Measurements from ENCODE around the gene ITGA4. TPM values are rescaled to one million over a fixed set of nuclear protein-coding genes. Genes with fewer than 3 reads are reported as not detected.

ITGA4 gene
- polyA plus RNA-seq (2013, experiment 1 of 2): 2.5 TPM
- polyA plus RNA-seq (2013, experiment 2 of 2): 2.4 TPM

DNA sequence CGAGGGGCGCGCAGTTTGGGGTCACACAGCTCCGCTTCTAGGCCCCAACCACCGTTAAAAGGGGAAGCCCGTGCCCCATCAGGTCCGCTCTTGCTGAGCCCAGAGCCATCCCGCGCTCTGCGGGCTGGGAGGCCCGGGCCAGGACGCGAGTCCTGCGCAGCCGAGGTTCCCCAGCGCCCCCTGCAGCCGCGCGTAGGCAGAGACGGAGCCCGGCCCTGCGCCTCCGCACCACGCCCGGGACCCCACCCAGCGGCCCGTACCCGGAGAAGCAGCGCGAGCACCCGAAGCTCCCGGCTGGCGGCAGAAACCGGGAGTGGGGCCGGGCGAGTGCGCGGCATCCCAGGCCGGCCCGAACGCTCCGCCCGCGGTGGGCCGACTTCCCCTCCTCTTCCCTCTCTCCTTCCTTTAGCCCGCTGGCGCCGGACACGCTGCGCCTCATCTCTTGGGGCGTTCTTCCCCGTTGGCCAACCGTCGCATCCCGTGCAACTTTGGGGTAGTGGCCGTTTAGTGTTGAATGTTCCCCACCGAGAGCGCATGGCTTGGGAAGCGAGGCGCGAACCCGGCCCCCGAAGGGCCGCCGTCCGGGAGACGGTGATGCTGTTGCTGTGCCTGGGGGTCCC lies at the start of gene ITGA4:
TSS of gene ITGA4 (plus strand) at position 266 of the 620 bp plus-strand sequence. CDS start at position 535, 269 bp downstream.
- Histone ChIP-seq H3K27me3 (ENCODE audit: insufficient read depth, low read length) (peaks cover 65% of the 10 kb centered on the region), H3K9ac (ENCODE audit: low read depth, low read length) (peak within 1 kb of the TSS; percentile 22; the same call in 1 of the 2 replicates), H3K4me1 (ENCODE audit: insufficient read depth, low read length) (0 out of 2 replicates have a peak, but pooled peaks cover 2% of the 10 kb centered on the region), H3K4me3 (ENCODE audit: low read length) (peak within 1 kb of the TSS; percentile 54), H3K36me3 (ENCODE audit: insufficient read depth, low read length) (no peaks in the 10 kb centered on the region), H3K9me3 (ENCODE audit: insufficient read depth, low read depth, low read length) (no peaks in the 10 kb centered on the region), H3K27ac (ENCODE audit: low read depth, low read length) (no peak within 1 kb of the TSS)
- WGBS: under 1% methylated on average over 67 of the region's 67 CpGs

DNA sequence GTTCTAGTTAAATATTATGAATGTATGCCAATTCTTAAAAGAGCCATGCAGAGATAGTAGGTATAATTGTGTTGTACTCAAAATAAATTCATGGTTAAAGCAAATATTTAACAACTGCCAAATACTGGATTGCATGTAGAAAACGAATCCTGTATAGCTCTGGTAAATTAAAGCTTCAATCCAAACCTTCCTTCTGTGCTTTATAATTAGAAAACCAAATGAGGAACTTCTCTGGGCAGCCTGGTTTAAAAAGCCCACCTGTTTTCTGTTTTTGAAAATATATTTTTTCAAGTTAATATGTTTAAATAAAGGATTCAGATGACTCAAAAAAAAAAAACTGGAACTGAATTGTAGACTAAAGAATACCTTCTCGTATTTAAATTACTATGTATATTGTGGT lies 48.3 kb upstream of the ITGA4 start:
- no peak overlapping the region for H3K9ac ChIP-seq (ENCODE audit: low read depth, low read length)
- peaks cover 19% of the 10 kb centered on the region for H3K4me1 ChIP-seq (ENCODE audit: insufficient read depth, low read length)
- no peaks in the 10 kb centered on the region for H3K36me3 ChIP-seq (ENCODE audit: insufficient read depth, low read length)
- H3K27ac ChIP-seq (ENCODE audit: low read depth, low read length): no peak overlapping the region
- H3K4me3 ChIP-seq (ENCODE audit: low read length): no peak overlapping the region
- WGBS: 79% methylated on average over 1 of the region's 2 CpGs
- H3K27me3 ChIP-seq (ENCODE audit: insufficient read depth, low read length): no peaks in the 10 kb centered on the region
- H3K9me3 ChIP-seq (ENCODE audit: insufficient read depth, low read depth, low read length): no peaks in the 10 kb centered on the region

DNA sequence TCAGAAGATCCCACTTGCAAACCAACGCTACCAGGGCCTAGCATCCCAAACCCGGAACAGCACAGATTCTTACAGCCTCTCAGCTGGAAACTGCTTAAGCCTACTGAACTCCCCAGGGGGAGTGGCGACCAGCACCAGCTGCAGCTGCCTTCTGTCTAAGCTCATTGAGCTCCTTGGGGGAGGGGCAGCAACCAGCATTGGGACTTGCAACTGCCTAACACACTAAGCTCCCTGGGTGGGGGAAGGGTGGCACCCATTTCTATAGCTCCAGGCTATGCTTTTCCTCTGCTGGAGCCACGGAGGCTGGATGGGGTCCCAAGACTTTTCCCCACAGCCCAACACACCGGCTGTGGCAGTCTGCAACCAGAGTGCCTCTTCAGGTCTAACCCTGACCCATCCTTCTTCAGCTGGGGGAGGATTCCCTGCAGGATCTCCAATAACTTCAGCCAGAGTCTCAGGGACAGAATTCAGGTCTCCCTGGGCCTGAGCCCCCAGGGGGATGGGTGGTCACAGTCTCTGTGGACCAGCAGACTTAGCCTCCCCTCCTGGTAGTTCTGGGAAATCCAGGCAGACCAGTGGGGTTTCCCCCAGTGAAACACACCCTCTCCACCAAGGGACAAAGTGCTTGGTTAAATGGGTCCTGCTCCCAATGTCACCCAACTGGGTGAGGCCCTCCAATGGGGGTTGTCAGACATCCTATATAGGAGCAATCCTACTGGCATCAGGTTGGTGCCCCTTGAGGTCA lies 45.9 kb upstream of the ITGA4 start:
- no peaks in the 10 kb centered on the region for H3K36me3 ChIP-seq (ENCODE audit: insufficient read depth, low read length)
- no peak overlapping the region for H3K27ac ChIP-seq (ENCODE audit: low read depth, low read length)
- 36% methylated on average over 5 of the region's 5 CpGs for WGBS
- no peaks in the 10 kb centered on the region for H3K27me3 ChIP-seq (ENCODE audit: insufficient read depth, low read length)
- no peak overlapping the region for H3K4me3 ChIP-seq (ENCODE audit: low read length)
- H3K4me1 ChIP-seq (ENCODE audit: insufficient read depth, low read length): peaks cover 12% of the 10 kb centered on the region
- no peaks in the 10 kb centered on the region for H3K9me3 ChIP-seq (ENCODE audit: insufficient read depth, low read depth, low read length)
- H3K9ac ChIP-seq (ENCODE audit: low read depth, low read length): no peak overlapping the region

DNA sequence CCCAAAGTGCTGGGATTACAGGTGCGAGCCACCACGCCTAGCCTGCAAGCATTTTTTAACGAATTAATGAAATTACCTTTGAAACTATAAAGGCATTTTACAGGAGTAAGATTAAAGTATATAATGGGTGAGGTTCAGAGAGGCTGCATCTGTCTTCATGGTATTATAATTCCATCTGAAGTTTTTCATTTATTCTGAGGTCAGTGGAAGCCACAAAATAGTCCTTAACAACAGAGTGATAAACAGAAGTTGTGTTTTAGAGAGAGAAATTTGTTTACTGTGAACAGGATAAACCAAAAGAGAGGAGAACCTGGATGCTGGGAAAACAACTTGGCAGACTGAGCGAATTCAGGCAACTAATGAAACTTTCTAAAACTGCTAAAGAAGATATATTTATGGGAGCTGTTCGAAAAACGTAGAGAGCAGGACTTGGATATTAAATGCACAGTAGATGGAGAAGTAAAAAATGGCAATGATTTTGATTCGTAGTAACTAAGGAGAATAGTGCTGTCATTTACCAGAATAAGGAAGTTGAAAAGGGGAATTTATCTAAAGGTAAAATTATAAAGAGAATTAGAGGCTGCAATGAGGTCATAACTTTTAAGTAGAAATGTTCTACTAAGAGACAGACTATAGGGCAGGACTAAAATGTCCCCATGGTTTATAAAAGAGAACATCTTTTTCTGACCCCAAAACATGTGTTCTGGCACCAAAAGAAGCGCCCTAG lies 37.9 kb upstream of the ITGA4 start:
- Histone ChIP-seq H3K27ac (ENCODE audit: low read depth, low read length) (no peak overlapping the region), H3K9ac (ENCODE audit: low read depth, low read length) (no peak overlapping the region), H3K36me3 (ENCODE audit: insufficient read depth, low read length) (no peaks in the 10 kb centered on the region), H3K4me3 (ENCODE audit: low read length) (no peak overlapping the region), H3K4me1 (ENCODE audit: insufficient read depth, low read length) (peaks cover 3% of the 10 kb centered on the region; the same call in 1 of the 2 replicates), H3K9me3 (ENCODE audit: insufficient read depth, low read depth, low read length) (no peaks in the 10 kb centered on the region), H3K27me3 (ENCODE audit: insufficient read depth, low read length) (no peaks in the 10 kb centered on the region)
- WGBS: 96% methylated on average over 8 of the region's 8 CpGs

DNA sequence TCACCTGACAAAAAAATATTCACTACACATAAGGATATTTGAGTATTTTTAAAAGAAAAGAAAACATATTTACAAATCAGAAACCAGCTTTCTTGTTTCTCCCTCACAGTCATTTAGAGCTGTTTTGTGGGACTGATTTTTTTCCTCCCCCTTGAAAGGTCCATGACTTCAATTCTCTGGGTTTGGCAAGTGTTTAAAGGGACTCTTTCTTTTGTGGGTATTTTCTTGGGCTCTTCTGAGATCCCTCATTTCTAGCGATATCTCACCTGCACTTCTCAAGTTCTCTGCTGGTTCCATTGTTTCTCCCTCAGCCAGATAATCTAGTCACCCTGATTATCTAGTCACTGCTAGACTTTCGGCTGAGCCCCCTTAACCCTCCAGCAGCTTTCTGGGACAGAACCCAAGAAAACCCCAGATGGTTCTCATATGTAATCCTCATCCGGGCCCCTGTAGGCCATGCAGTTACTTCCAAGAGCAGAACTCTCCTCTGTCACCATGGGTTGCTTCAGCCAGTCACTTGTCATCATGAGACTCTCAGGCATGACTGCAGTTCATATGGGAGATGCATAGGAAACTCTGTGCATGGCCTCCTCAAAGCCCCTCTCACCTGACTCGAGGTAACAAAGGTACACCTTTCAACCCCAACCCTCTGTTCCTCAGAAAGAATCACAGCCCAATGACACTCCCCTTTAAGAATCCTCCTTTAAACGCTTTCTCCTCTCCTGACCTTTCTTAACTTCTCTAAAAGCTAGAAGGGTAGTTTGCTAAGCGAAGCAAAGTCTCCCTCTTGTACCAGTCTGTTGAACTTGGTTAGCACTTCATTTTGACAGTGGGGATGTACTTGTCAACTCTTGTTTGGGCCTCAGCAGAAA lies 36.7 kb upstream of the ITGA4 start:
- Histone ChIP-seq H3K27me3 (ENCODE audit: insufficient read depth, low read length) (no peaks in the 10 kb centered on the region), H3K4me3 (ENCODE audit: low read length) (no peak overlapping the region), H3K9ac (ENCODE audit: low read depth, low read length) (no peak overlapping the region), H3K36me3 (ENCODE audit: insufficient read depth, low read length) (no peaks in the 10 kb centered on the region), H3K4me1 (ENCODE audit: insufficient read depth, low read length) (peaks cover 3% of the 10 kb centered on the region; the same call in 1 of the 2 replicates), H3K9me3 (ENCODE audit: insufficient read depth, low read depth, low read length) (no peaks in the 10 kb centered on the region), H3K27ac (ENCODE audit: low read depth, low read length) (no peak overlapping the region)
- 98% methylated on average over 6 of the region's 6 CpGs for WGBS

DNA sequence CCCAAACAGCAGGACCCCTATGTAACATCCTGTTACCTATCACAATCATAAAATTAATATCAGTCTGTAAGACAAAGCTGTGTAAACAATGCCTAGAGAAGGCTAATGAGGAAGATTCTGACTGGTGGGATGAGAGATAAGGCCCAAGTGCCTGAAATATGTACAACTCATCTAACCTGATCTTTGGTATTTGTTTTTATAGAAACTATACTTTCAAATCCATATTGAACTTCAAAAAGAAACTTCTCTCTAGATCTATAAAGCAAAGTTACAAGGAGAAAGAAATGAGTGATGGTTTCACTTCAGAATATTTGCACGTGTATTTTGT lies 36.1 kb upstream of the ITGA4 start:
- Histone ChIP-seq H3K9ac (ENCODE audit: low read depth, low read length) (no peak overlapping the region), H3K4me1 (ENCODE audit: insufficient read depth, low read length) (peaks cover 3% of the 10 kb centered on the region; the same call in 1 of the 2 replicates), H3K27ac (ENCODE audit: low read depth, low read length) (no peak overlapping the region), H3K4me3 (ENCODE audit: low read length) (no peak overlapping the region), H3K36me3 (ENCODE audit: insufficient read depth, low read length) (no peaks in the 10 kb centered on the region), H3K9me3 (ENCODE audit: insufficient read depth, low read depth, low read length) (no peaks in the 10 kb centered on the region), H3K27me3 (ENCODE audit: insufficient read depth, low read length) (no peaks in the 10 kb centered on the region)
- no CpG with 5 or more reads among the region's 1 CpG for WGBS

DNA sequence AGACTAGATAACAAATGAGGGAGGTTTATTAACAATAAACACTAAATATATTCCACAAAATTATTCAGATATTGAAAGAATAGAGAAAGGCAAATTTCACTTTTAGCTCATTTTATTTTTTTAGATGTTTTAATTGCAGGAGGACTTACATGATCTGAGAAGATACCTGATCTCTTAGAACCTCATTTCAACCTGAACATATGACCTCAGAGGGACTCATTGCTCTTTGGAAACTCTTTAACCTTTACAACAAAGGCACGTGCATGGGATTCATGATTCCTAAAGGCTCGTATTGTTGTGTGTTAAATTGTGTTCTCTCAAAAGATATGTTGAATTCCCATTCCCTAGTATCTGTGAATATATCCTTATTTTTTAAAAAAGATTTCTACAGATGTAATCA lies 35.7 kb upstream of the ITGA4 start:
- WGBS: 83% methylated on average over 1 of the region's 2 CpGs
- no peaks in the 10 kb centered on the region for H3K9me3 ChIP-seq (ENCODE audit: insufficient read depth, low read depth, low read length)
- H3K4me3 ChIP-seq (ENCODE audit: low read length): no peak overlapping the region
- no peak overlapping the region for H3K9ac ChIP-seq (ENCODE audit: low read depth, low read length)
- no peaks in the 10 kb centered on the region for H3K27me3 ChIP-seq (ENCODE audit: insufficient read depth, low read length)
- H3K27ac ChIP-seq (ENCODE audit: low read depth, low read length): no peak overlapping the region
- no peaks in the 10 kb centered on the region for H3K36me3 ChIP-seq (ENCODE audit: insufficient read depth, low read length)
- peaks cover 5% of the 10 kb centered on the region; the same call in 1 of the 2 replicates for H3K4me1 ChIP-seq (ENCODE audit: insufficient read depth, low read length)

DNA sequence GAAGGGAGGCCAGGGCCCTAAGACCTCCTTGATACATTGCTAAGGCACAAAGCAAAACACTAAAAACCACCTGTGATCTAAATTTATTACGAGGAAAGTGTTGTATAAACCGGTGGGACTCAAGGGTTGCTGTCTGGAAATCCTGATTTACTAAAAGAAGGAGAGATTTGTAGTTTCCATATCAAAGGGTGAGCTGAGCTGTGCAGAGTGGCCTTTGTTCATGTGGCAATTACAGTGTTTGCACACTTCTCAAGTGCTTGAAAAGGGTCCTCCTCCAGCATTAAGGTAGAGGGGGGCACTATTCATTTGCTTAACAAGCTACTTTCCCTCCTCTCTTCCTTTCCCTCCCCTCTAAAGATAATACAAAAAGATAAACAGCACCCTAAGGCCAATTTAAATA lies 30.5 kb upstream of the ITGA4 start:
- H3K4me1 ChIP-seq (ENCODE audit: insufficient read depth, low read length): peaks cover 4% of the 10 kb centered on the region; the same call in 1 of the 2 replicates
- no peak overlapping the region for H3K9ac ChIP-seq (ENCODE audit: low read depth, low read length)
- no peaks in the 10 kb centered on the region for H3K9me3 ChIP-seq (ENCODE audit: insufficient read depth, low read depth, low read length)
- 32% methylated on average over 2 of the region's 2 CpGs for WGBS
- H3K27ac ChIP-seq (ENCODE audit: low read depth, low read length): no peak overlapping the region
- H3K36me3 ChIP-seq (ENCODE audit: insufficient read depth, low read length): no peaks in the 10 kb centered on the region
- H3K27me3 ChIP-seq (ENCODE audit: insufficient read depth, low read length): no peaks in the 10 kb centered on the region
- no peak overlapping the region for H3K4me3 ChIP-seq (ENCODE audit: low read length)

DNA sequence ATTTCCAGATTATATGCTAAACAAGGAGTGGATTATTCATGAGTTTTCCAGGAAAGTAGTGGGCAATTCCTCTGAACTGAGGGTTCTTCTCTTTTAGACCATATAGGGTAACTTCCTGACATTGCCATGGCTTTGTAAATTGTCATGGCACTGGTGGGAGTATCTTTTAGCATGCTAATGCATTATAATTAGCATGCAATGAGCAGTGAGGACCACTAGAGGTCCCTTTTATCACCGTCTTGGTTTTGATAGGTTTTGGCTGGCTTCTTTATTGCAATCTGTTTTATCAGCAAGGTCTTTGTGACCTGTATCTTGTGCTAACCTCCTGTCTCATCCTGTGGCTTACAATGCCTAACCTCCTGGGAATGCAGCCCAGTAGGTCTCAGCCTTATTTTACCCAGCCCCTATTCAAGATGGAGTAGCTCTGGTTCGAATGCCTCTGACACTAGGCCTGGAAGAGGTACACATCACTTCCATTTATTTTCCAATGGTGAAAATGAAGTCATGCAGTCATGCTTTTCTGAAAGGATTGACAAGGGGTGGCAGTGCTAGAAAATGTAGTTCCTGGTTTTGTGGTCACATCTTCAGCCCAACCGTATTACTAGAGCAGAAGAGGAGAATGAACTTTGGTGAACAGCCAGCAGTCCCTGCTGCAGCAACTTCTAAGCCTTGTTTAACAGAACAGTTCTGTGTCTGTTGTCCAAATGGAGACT lies 26.6 kb upstream of the ITGA4 start:
- no peak overlapping the region for H3K9ac ChIP-seq (ENCODE audit: low read depth, low read length)
- H3K27ac ChIP-seq (ENCODE audit: low read depth, low read length): no peak overlapping the region
- no peaks in the 10 kb centered on the region for H3K36me3 ChIP-seq (ENCODE audit: insufficient read depth, low read length)
- H3K4me3 ChIP-seq (ENCODE audit: low read length): no peak overlapping the region
- 95% methylated on average over 3 of the region's 3 CpGs for WGBS
- H3K4me1 ChIP-seq (ENCODE audit: insufficient read depth, low read length): peaks cover 4% of the 10 kb centered on the region; the same call in 1 of the 2 replicates
- H3K27me3 ChIP-seq (ENCODE audit: insufficient read depth, low read length): no peaks in the 10 kb centered on the region
- H3K9me3 ChIP-seq (ENCODE audit: insufficient read depth, low read depth, low read length): no peaks in the 10 kb centered on the region

DNA sequence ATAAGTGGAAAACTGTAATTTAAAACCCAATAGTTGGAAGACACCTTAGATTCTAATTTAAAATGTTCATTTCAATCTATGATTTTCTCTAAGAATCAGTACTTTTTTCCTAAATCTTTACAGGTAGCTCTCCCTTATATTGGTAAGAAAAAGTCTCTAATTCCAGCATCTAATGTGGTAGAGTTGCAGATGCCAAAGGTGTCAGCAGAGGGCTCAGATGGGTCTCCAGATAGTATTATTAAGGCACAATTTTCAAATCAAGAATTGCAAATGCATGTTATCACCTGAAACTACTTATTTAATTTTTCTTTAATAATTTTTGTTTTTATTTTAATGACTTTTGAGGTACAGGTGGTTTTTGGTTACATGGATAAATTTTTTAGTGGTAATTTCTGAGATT lies 25.5 kb upstream of the ITGA4 start:
- Histone ChIP-seq H3K4me1 (ENCODE audit: insufficient read depth, low read length) (0 out of 2 replicates have a peak, but pooled peaks cover under 1% of the 10 kb centered on the region), H3K27me3 (ENCODE audit: insufficient read depth, low read length) (no peaks in the 10 kb centered on the region), H3K9ac (ENCODE audit: low read depth, low read length) (no peak overlapping the region), H3K27ac (ENCODE audit: low read depth, low read length) (no peak overlapping the region), H3K4me3 (ENCODE audit: low read length) (no peak overlapping the region), H3K36me3 (ENCODE audit: insufficient read depth, low read length) (no peaks in the 10 kb centered on the region), H3K9me3 (ENCODE audit: insufficient read depth, low read depth, low read length) (no peaks in the 10 kb centered on the region)

Measured in HUES64 (cell line).